HepG2 (cell line): ENCODE measurements around the gene RPS6KA2. TPM values are rescaled to one million over a fixed set of nuclear protein-coding genes. Genes with fewer than 3 reads are reported as not detected.

ENCODE experiments used
- ATAC-seq: fragments of 200-7000 bp; cut with Tn5 transposase; 3 replicates; pipeline ENCODE4 v1.9.1; 2020; ENCODE audit warnings: mild to moderate bottlenecking, moderate library complexity
- BruUV-seq: library from RNA; stranded (reverse); fragments of 400-500 nt; replicated peaks from 2 replicates; lab custom pipeline; 2021; lab: Mats Ljungman, UMichigan
- CTCF ChIA-PET: fragments of 300-600 bp; formaldehyde crosslinking; extraction: SDS; loops from one replicate; lab custom pipeline; 2021; ENCODE audit warnings: low total read pairs, inconsistent platforms, low intra/inter-chr PET ratio; lab: Yijun Ruan, JAX
- POLR2A ChIA-PET: fragments of 350-600 bp; sonication (Branson Sonifier 250); formaldehyde crosslinking; loops from one replicate; lab custom pipeline; 2020; ENCODE audit warnings: antibody characterized with exemption, inconsistent platforms; lab: Yijun Ruan, JAX
- DNase-seq: peaks from one replicate; pipeline ENCODE4 v3.0.0-alpha.2; 2015; ENCODE audit warnings: low spot score
- FAIRE-seq: peaks from 3 replicates; lab custom pipeline; 2011; peaks lifted over from hg19 to GRCh38; lab: Jason Lieb, UNC
- H2AFZ ChIP-seq: one replicate; pipeline ENCODE4 v1.6.1; 2011; ENCODE audit warnings: low read length, inconsistent platforms
- H3K27ac ChIP-seq: fragments of 300-600 bp; 3 replicates; pipeline ENCODE4 v1.8.0; 2011; ENCODE audit warnings: mixed run types, mild to moderate bottlenecking, mixed read lengths, low read length, inconsistent platforms; ENCODE audit not compliant: insufficient read depth; ENCODE audit errors: extremely low read length
- H3K27me3 ChIP-seq, 2 experiments: fragments of 200-600 bp in 1 of 2; 2 replicates in 1 of 2; 3 replicates in 1 of 2; pipeline versions ENCODE4 v1.6.0 to v1.8.0; 2011; ENCODE audit warnings: low read length in 2 of 2, mild to moderate bottlenecking in 2 of 2, moderate library complexity in 2 of 2, inconsistent platforms in 1 of 2; ENCODE audit not compliant: insufficient read depth in 2 of 2, control insufficient read depth in 1 of 2
- H3K36me3 ChIP-seq, 2 experiments: fragments of 200-600 bp in 1 of 2; replicated peaks in 1 of 2; 2 replicates in 1 of 2; 3 replicates in 1 of 2; pipeline versions ENCODE4 v1.5.1 to v1.8.0; 2011; ENCODE audit warnings: low read length in 2 of 2, inconsistent platforms in 1 of 2; ENCODE audit not compliant: insufficient read depth in 2 of 2, control insufficient read depth in 1 of 2
- H3K4me1 ChIP-seq: 2 replicates; pipeline ENCODE4 v1.5.1; 2012; ENCODE audit warnings: low read length, inconsistent platforms; ENCODE audit not compliant: insufficient read depth
- H3K4me2 ChIP-seq: 2 replicates; pipeline ENCODE4 v1.6.0; 2011; ENCODE audit warnings: low read depth, low read length, inconsistent platforms
- H3K4me3 ChIP-seq, 3 experiments: fragments of 200-600 bp in 1 of 3; sonication (generic), shearing (Covaris generic) in 1 of 3; replicated peaks in 1 of 3; 2 replicates each; pipeline ENCODE4 v1.5.1; 2011 to 2016; ENCODE audit warnings: low read length in 3 of 3, inconsistent platforms in 2 of 3, low read depth in 2 of 3, mild to moderate bottlenecking in 2 of 3, control low read depth in 1 of 3, mixed read lengths in 1 of 3; ENCODE audit not compliant: insufficient read depth in 1 of 3
- H3K79me2 ChIP-seq: one replicate; pipeline ENCODE4 v1.6.1; 2011; ENCODE audit warnings: low read length, inconsistent platforms; ENCODE audit not compliant: insufficient read depth
- H3K9ac ChIP-seq: 2 replicates; pipeline ENCODE4 v1.6.0; 2011; ENCODE audit warnings: mild to moderate bottlenecking, low read depth, low read length, inconsistent platforms; ENCODE audit not compliant: insufficient read depth
- H3K9me3 ChIP-seq: 2 replicates; pipeline ENCODE4 v1.5.1; 2012; ENCODE audit warnings: mild to moderate bottlenecking, low read length
- H4K20me1 ChIP-seq: 2 replicates; pipeline ENCODE4 v1.6.0; 2011; ENCODE audit warnings: inconsistent platforms, mild to moderate bottlenecking, low read length, moderate library complexity; ENCODE audit not compliant: insufficient read depth
- EHMT2 ChIP-seq: fragments of 200-600 bp; sonication (generic); IDR thresholded peaks from 2 replicates; pipeline ENCODE4 v1.7.0; 2017; ENCODE audit warnings: antibody characterized with exemption, low read depth, low read length, borderline replicate concordance
- JUND ChIP-seq: sonication (generic); formaldehyde crosslinking; IDR thresholded peaks from 2 replicates; pipeline ENCODE4 v1.8.0; 2022; ENCODE audit warnings: mild to moderate bottlenecking, missing genetic modification reagents
- MAFG ChIP-seq: sonication (generic); formaldehyde crosslinking; IDR thresholded peaks from 2 replicates; pipeline ENCODE4 v1.5.1; 2020; ENCODE audit warnings: mild to moderate bottlenecking, missing genetic modification reagents
- NCOR1 ChIP-seq: fragments of 200-600 bp; sonication (generic); IDR thresholded peaks from 2 replicates; pipeline ENCODE4 v1.7.0; 2017; ENCODE audit warnings: antibody characterized with exemption, low read length, borderline replicate concordance
- PCBP1 ChIP-seq: fragments of 200-400 bp; formaldehyde crosslinking; IDR thresholded peaks from 2 replicates; pipeline ENCODE4 v1.6.1; 2017; ENCODE audit warnings: mild to moderate bottlenecking, low read depth, low read length, borderline replicate concordance
- PITX1 ChIP-seq: sonication (generic); formaldehyde crosslinking; IDR thresholded peaks from 2 replicates; pipeline ENCODE4 v1.5.1; 2020; ENCODE audit warnings: mild to moderate bottlenecking, missing genetic modification reagents
- POLR2A ChIP-seq, 2 experiments: IDR thresholded peaks; 2 replicates each; pipeline ENCODE4 v1.6.1; 2011; ENCODE audit warnings: low read depth in 2 of 2, low read length in 2 of 2, mild to moderate bottlenecking in 1 of 2, moderate library complexity in 1 of 2; ENCODE audit not compliant: insufficient read depth in 1 of 2
- SP4 ChIP-seq: sonication (generic); formaldehyde crosslinking; IDR thresholded peaks from 2 replicates; pipeline ENCODE4 v1.8.1; 2023; ENCODE audit warnings: mild to moderate bottlenecking, missing genetic modification reagents
- ZNF430 ChIP-seq: sonication (generic); formaldehyde crosslinking; IDR thresholded peaks from 2 replicates; pipeline ENCODE4 v1.9.0; 2021; ENCODE audit warnings: mild to moderate bottlenecking, missing genetic modification reagents
- ZNF552 ChIP-seq: sonication (generic); formaldehyde crosslinking; IDR thresholded peaks from 2 replicates; pipeline ENCODE4 v1.9.0; 2022; ENCODE audit warnings: missing genetic modification reagents, mild to moderate bottlenecking, borderline replicate concordance
- ZNF660 ChIP-seq: sonication (generic); formaldehyde crosslinking; IDR thresholded peaks from 2 replicates; pipeline ENCODE4 v1.5.1; 2020; ENCODE audit warnings: mild to moderate bottlenecking, low read depth, missing genetic modification reagents, borderline replicate concordance
- ZNF780A ChIP-seq: sonication (generic); formaldehyde crosslinking; IDR thresholded peaks from 2 replicates; pipeline ENCODE4 v1.8.0; 2022; ENCODE audit warnings: mild to moderate bottlenecking, missing genetic modification reagents, moderate library complexity
- WGBS: methylation state at CpG from one replicate; pipeline ENCODE4 v1.1.6; 2017; ENCODE audit warnings: low lambda C conversion rate; 5-methylcytosine and 5-hydroxymethylcytosine counted together
- in situ Hi-C: cut with HindIII; loops from 2 replicates; pipeline ENCODE4 v1.10.0; 2017; ENCODE audit warnings: low pct_unique_long_range_greater_than_20kb; ENCODE audit not compliant: extremely low pct_ligation_motif_present
- intact Hi-C: fragments of 100-400 bp; cut with micrococcal nuclease; formaldehyde crosslinking; loops from one replicate; pipeline ENCODE4 v1.10.0; 2022; ENCODE audit not compliant: unreplicated experiment
- polyA plus RNA-seq, 8 experiments: library from polyadenylated mRNA; depleted of rRNA in 3 of 8; stranded (reverse) in 7 of 8; unstranded in 1 of 8; fragments of >200 nt; fragmentation: Illumina TruSeq in 4 of 8; extraction: Trizol in 4 of 8; gene quantifications; 2 replicates each; pipeline versions ENCODE4 v1.2.1 to v1.2.3, GENCODE V29; 2011 to 2016; ENCODE audit warnings: low read depth in 4 of 8, missing spikeins in 1 of 8, mixed read lengths in 1 of 8; ENCODE audit not compliant: insufficient read depth in 1 of 8
- total RNA-seq, 5 experiments: library from RNA; depleted of rRNA; stranded (reverse); fragments of >200 nt; fragmentation: Illumina TruSeq; extraction: Trizol; gene quantifications; 2 replicates each; pipeline ENCODE4 v1.2.3, GENCODE V29; 2016; ENCODE audit warnings: low read depth in 1 of 5
- TF ChIP-seq, protein P1 (sequence below): IDR thresholded peaks from 2 replicates; pipeline ENCODE4 v1.6.1; 2016; ENCODE audit warnings: mild to moderate bottlenecking
- TF ChIP-seq, protein P2 (sequence below): sonication (generic); formaldehyde crosslinking; IDR thresholded peaks from 2 replicates; pipeline ENCODE4 v1.4.0; 2020; ENCODE audit warnings: missing genetic modification reagents
- TF ChIP-seq, protein P3 (sequence below): sonication (generic); formaldehyde crosslinking; conservative IDR thresholded peaks from 2 replicates; pipeline ENCODE4 v1.8.0; 2022; ENCODE audit warnings: mild to moderate bottlenecking, moderate library complexity, missing genetic modification reagents

RPS6KA2 gene
- total and polyA plus RNA-seq, 2 of the 13 experiments (the other 11 are each of a cell fraction or from before 2014, with no cell fraction given) = 0.22 to 0.38 TPM

DNA sequence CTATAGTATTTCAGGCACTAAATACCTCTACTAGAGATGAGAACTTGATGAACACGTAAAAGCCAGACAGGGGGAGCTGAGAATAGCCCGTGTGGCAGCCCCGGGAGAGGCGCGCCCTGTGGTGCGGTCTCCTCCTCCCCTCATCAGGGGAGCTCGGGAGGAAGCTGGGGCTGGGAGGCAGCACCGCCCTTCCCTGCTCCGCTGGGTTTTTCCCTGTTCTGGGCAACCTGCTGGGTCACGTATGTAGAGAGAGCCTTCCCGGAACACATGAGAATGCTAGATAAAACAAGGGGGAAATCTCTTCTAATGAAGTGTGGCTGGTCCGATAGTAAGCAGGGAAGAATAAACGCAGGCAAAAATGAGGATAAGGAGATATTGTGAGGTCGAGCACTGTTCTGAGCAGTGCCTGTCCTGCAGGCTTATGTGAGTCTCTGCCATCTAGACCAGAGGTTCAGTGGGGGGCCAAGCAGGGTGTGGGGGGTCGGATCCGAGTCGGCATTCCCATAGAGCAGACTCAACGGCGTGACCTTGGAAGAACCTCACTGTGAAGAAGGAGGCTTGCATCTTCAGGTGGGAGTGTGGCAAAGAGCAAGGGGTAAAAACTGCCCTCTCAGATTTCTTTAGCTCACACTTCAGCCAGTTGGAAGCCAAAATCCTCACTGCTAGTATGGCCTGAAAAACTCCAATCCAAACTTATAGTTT lies 13.4 kb upstream of the RPS6KA2 start (continued):
- TF ChIP-seq, protein P1, sequence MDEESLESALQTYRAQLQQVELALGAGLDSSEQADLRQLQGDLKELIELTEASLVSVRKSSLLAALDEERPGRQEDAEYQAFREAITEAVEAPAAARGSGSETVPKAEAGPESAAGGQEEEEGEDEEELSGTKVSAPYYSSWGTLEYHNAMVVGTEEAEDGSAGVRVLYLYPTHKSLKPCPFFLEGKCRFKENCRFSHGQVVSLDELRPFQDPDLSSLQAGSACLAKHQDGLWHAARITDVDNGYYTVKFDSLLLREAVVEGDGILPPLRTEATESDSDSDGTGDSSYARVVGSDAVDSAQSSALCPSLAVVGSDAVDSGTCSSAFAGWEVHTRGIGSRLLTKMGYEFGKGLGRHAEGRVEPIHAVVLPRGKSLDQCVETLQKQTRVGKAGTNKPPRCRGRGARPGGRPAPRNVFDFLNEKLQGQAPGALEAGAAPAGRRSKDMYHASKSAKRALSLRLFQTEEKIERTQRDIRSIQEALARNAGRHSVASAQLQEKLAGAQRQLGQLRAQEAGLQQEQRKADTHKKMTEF (CRISPR knock-in tag) = no peak
- TF ChIP-seq, protein P2, sequence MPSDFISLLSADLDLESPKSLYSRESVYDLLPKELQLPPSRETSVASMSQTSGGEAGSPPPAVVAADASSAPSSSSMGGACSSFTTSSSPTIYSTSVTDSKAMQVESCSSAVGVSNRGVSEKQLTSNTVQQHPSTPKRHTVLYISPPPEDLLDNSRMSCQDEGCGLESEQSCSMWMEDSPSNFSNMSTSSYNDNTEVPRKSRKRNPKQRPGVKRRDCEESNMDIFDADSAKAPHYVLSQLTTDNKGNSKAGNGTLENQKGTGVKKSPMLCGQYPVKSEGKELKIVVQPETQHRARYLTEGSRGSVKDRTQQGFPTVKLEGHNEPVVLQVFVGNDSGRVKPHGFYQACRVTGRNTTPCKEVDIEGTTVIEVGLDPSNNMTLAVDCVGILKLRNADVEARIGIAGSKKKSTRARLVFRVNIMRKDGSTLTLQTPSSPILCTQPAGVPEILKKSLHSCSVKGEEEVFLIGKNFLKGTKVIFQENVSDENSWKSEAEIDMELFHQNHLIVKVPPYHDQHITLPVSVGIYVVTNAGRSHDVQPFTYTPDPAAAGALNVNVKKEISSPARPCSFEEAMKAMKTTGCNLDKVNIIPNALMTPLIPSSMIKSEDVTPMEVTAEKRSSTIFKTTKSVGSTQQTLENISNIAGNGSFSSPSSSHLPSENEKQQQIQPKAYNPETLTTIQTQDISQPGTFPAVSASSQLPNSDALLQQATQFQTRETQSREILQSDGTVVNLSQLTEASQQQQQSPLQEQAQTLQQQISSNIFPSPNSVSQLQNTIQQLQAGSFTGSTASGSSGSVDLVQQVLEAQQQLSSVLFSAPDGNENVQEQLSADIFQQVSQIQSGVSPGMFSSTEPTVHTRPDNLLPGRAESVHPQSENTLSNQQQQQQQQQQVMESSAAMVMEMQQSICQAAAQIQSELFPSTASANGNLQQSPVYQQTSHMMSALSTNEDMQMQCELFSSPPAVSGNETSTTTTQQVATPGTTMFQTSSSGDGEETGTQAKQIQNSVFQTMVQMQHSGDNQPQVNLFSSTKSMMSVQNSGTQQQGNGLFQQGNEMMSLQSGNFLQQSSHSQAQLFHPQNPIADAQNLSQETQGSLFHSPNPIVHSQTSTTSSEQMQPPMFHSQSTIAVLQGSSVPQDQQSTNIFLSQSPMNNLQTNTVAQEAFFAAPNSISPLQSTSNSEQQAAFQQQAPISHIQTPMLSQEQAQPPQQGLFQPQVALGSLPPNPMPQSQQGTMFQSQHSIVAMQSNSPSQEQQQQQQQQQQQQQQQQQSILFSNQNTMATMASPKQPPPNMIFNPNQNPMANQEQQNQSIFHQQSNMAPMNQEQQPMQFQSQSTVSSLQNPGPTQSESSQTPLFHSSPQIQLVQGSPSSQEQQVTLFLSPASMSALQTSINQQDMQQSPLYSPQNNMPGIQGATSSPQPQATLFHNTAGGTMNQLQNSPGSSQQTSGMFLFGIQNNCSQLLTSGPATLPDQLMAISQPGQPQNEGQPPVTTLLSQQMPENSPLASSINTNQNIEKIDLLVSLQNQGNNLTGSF (CRISPR knock-in tag) = no peak
- no peak for TF ChIP-seq MAFG (CRISPR knock-in tag)
- TF ChIP-seq POLR2A (IDR thresholded peaks at IDR 0.05; ENCODE audit: insufficient read depth in 1 of 2, low read depth in 2 of 2, low read length in 2 of 2) = no peak

DNA sequence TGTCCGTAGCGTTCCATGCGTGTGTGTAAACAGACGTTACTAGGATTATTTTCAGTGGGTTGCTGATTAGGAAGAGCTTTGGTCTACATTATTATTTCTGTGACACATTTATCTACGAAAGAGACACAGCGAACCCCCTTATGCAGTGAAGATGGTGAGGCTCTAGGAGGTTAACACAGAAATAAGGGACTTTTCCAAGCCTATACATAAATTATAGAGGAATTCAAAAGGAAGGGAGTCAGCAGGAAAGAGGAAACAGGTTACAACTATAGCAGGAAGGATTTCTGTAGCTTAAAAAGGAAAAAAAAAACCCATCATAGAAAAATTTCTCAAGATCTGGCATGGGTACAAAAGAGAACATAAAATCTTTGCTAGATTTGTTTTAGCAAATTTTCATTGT lies 12.9 kb upstream of the RPS6KA2 start:
- CTCF ChIA-PET = no interaction called here
- Histone ChIP-seq H3K4me2 (no peak overlapping the region), H3K27ac (no peak overlapping the region), H3K9ac (no peak overlapping the region), H3K4me3 (no peak overlapping the region), H4K20me1 (no peaks in the 10 kb centered on the region; the same call in 1 of the 2 replicates), H3K79me2 (no peaks in the 10 kb centered on the region), H3K27me3 (peaks cover 8 to 63% of the 10 kb centered on the region in 2 experiments), H3K36me3 (no peaks in the 10 kb centered on the region), H3K9me3 (no peaks in the 10 kb centered on the region), H2AFZ (no peak overlapping the region), H3K4me1 (no peaks in the 10 kb centered on the region)
- POLR2A ChIA-PET = no interaction called here
- no TSS peak for BruUV-seq
- 52% methylated on average over 6 of the region's 6 CpGs for WGBS
- intact Hi-C loops = no loop called here
- ATAC-seq (no peak), DNase-seq (no peak), FAIRE-seq (no peak)
- in situ Hi-C loops = no loop called here
- TF ChIP-seq PCBP1 = no peak
- TF ChIP-seq, protein P3, sequence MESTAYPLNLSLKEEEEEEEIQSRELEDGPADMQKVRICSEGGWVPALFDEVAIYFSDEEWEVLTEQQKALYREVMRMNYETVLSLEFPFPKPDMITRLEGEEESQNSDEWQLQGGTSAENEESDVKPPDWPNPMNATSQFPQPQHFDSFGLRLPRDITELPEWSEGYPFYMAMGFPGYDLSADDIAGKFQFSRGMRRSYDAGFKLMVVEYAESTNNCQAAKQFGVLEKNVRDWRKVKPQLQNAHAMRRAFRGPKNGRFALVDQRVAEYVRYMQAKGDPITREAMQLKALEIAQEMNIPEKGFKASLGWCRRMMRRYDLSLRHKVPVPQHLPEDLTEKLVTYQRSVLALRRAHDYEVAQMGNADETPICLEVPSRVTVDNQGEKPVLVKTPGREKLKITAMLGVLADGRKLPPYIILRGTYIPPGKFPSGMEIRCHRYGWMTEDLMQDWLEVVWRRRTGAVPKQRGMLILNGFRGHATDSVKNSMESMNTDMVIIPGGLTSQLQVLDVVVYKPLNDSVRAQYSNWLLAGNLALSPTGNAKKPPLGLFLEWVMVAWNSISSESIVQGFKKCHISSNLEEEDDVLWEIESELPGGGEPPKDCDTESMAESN (CRISPR knock-in tag) = no peak
- no peak for TF ChIP-seq EHMT2
- no peak for TF ChIP-seq ZNF552 (CRISPR knock-in tag)
- TF ChIP-seq ZNF780A (CRISPR knock-in tag) = no peak
- no peak for TF ChIP-seq SP4 (CRISPR knock-in tag)
- no peak for TF ChIP-seq PITX1 (CRISPR knock-in tag)
- TF ChIP-seq NCOR1 = no peak
- TF ChIP-seq ZNF430 (CRISPR knock-in tag) = no peak
- TF ChIP-seq ZNF660 = no peak
- TF ChIP-seq JUND = no peak
